ENCODE measurements around the gene BIRC7.

Gene BIRC7

DNA sequence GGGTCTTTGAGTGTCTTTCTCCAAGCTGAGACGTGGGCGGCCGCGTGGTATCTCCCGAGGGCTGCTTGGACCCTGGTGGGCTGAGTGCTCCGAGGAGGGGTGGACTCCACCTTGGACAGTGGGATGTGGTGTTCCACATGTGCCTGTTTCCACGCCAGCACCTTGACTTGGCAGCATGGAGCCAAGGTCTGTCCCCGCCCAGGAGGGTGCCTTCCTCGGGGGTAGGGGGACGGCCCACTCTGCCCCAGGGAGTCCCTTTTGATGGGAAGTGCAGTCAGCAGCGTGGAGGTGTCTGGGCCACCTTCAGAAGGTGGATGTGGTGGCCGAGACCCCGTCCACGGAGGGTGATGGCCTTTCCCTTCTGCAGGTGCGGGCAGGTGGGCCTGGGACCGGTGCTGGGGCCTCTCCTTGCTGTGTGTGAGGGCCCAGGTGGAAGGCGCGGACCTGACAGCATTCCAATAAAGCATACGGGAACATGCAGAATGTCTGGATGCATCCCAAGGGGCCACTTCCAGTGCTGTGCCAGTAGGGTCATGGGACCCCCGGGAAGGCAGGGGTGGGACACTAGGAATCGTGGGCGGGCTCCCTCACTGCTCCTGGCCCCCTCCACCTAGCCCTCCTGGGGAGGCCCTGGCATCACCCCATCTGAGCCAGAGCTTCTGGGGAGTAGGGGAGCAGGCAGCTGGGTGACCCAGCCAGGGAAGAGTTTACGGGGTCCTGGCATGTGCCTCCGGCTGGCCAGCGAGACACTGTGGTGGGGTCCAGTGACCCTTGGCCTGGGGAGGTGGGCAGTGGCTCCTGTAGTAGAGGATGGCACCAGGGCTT, 53.8 kb downstream of the BIRC7 start:
- TF ChIP-seq, protein P1, sequence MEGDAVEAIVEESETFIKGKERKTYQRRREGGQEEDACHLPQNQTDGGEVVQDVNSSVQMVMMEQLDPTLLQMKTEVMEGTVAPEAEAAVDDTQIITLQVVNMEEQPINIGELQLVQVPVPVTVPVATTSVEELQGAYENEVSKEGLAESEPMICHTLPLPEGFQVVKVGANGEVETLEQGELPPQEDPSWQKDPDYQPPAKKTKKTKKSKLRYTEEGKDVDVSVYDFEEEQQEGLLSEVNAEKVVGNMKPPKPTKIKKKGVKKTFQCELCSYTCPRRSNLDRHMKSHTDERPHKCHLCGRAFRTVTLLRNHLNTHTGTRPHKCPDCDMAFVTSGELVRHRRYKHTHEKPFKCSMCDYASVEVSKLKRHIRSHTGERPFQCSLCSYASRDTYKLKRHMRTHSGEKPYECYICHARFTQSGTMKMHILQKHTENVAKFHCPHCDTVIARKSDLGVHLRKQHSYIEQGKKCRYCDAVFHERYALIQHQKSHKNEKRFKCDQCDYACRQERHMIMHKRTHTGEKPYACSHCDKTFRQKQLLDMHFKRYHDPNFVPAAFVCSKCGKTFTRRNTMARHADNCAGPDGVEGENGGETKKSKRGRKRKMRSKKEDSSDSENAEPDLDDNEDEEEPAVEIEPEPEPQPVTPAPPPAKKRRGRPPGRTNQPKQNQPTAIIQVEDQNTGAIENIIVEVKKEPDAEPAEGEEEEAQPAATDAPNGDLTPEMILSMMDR (IDR thresholded peaks at IDR 0.05; ENCODE audit: low read depth, low read length, missing control alignments), result no peak
- no peak for DNase-seq (ENCODE audit: low read depth)

More for the DNA sequence above, 53.8 kb downstream of the BIRC7 start:
- H3K4me3 ChIP-seq (ENCODE audit: low read depth, low read length), result no peak overlapping the region
